HuH-7 (cell line): ENCODE data around the gene MAP4K2.
A peak's percentile ranks its signal among the peaks of the same experiment; 100 is the strongest.

Source experiments
- DNase-seq: peaks from one replicate; pipeline ENCODE4 v3.0.0; 2011; ENCODE audit warnings: low spot score

The MAP4K2 gene

GRCh38 chr11:64813826-64814225, 10.8 kb upstream of the MAP4K2 start:
- DNase-seq = no peak

- no peak for DNase-seq
Measured at GRCh38 chr11:64810891-64811272, 7.9 kb upstream of the MAP4K2 start.

GRCh38 chr11:64810271-64810890, 7.4 kb upstream of the MAP4K2 start, which contains the start of gene MEN1:
TSS of gene MEN1 (minus strand) at chr11:64810551. CDS start at chr11:64810109, 442 bp downstream.
- DNase-seq = peak; percentile 92

GRCh38 chr11:64809781-64810241, 6.8 kb upstream of the MAP4K2 start:
- peak; percentile 36 for DNase-seq

GRCh38 chr11:64805481-64805880, 2.5 kb upstream of the MAP4K2 start:
- no peak for DNase-seq

- DNase-seq = peak; percentile 42
Measured at GRCh38 chr11:64804346-64805210, 1.6 kb upstream of the MAP4K2 start.

GRCh38 chr11:64803846-64804345, 882 bp upstream of the MAP4K2 start:
- no peak for DNase-seq

- no peak for DNase-seq
Measured at GRCh38 chr11:64802370-64803157, 450 bp downstream of the MAP4K2 start.

GRCh38 chr11:64801561-64802369, 1.2 kb downstream of the MAP4K2 start:
- no peak for DNase-seq

GRCh38 chr11:64801158-64801464, 1.9 kb downstream of the MAP4K2 start:
- DNase-seq = no peak

- no peak for DNase-seq
Measured at GRCh38 chr11:64800303-64801157, 2.5 kb downstream of the MAP4K2 start.

- DNase-seq = no peak
Measured at GRCh38 chr11:64799623-64800302, 3.3 kb downstream of the MAP4K2 start.

GRCh38 chr11:64799256-64799622, 3.8 kb downstream of the MAP4K2 start:
- no peak for DNase-seq

GRCh38 chr11:64796757-64797541, 6.1 kb downstream of the MAP4K2 start:
- DNase-seq = no peak

GRCh38 chr11:64796047-64796756, 6.8 kb downstream of the MAP4K2 start:
- DNase-seq = no peak

- DNase-seq = no peak
Measured at GRCh38 chr11:64794526-64794925, 8.5 kb downstream of the MAP4K2 start.

GRCh38 chr11:64793271-64794160, 9.5 kb downstream of the MAP4K2 start:
- no peak for DNase-seq

- DNase-seq = no peak
Measured at GRCh38 chr11:64792482-64792881, 10.5 kb downstream of the MAP4K2 start.
